Keratinocyte (primary cell): ENCODE data around the gene RTN4RL2.

Experiments
- CTCF ChIP-seq, 3 experiments: IDR thresholded peaks in 1 of 3; conservative IDR thresholded peaks in 1 of 3; optimal IDR thresholded peaks in 1 of 3; 2 replicates in 2 of 3; 3 replicates in 1 of 3; pipeline versions ENCODE3 to v1.5.1; 2011; ENCODE audit warnings: low read length in 3 of 3, mild to moderate bottlenecking in 3 of 3, moderate library complexity in 2 of 3, control low read depth in 1 of 3, inconsistent platforms in 1 of 3; ENCODE audit not compliant: insufficient read depth in 2 of 3; ENCODE audit errors: extremely low read depth in 1 of 3
- EZH2 ChIP-seq: IDR thresholded peaks from one replicate; pipeline ENCODE4 v1.6.1; 2012; ENCODE audit warnings: inconsistent platforms, mild to moderate bottlenecking, low read length, moderate library complexity

- TF ChIP-seq CTCF (optimal IDR thresholded peaks at IDR 0.05 in 1 of 3, IDR thresholded peaks at IDR 0.05 in 1 of 3, conservative IDR thresholded peaks at IDR 0.05 in 1 of 3; ENCODE audit: extremely low read depth in 1 of 3, insufficient read depth in 2 of 3, low read length in 3 of 3): no peak
- no peak for TF ChIP-seq EZH2
Observed at GRCh38 chr11:57487021-57487778, 26.9 kb downstream of the RTN4RL2 start.
